Fibroblast of the aortic adventitia (primary cell): ENCODE measurements around the gene ORMDL3. TPM values are rescaled to one million over a fixed set of nuclear protein-coding genes. Genes with fewer than 3 reads are reported as not detected.
A peak's percentile ranks its signal among the peaks of the same experiment; 100 is the strongest.

ENCODE experiments used
- DNase-seq: peaks from one replicate; pipeline ENCODE4 v3.0.0-alpha.2; 2010; ENCODE audit warnings: low read depth
- H3K4me3 ChIP-seq: 2 replicates; pipeline ENCODE4 v1.5.1; 2011; ENCODE audit warnings: low read depth, mild to moderate bottlenecking, control low read depth, low read length, moderate library complexity
- total RNA-seq: library from RNA; depleted of rRNA; stranded (reverse); fragments of >200 nt; gene quantifications from 2 replicates; pipeline ENCODE4 v1.2.3, GENCODE V29; 2012; ENCODE audit warnings: low replicate concordance
- TF ChIP-seq, protein P1 (sequence below): IDR thresholded peaks from 2 replicates; pipeline ENCODE4 v1.5.1; 2011; ENCODE audit warnings: mild to moderate bottlenecking, low read length, control low read depth, inconsistent platforms; ENCODE audit not compliant: insufficient read depth

ORMDL3 gene
- total RNA-seq, 1 donor = 46.9 TPM

DNA sequence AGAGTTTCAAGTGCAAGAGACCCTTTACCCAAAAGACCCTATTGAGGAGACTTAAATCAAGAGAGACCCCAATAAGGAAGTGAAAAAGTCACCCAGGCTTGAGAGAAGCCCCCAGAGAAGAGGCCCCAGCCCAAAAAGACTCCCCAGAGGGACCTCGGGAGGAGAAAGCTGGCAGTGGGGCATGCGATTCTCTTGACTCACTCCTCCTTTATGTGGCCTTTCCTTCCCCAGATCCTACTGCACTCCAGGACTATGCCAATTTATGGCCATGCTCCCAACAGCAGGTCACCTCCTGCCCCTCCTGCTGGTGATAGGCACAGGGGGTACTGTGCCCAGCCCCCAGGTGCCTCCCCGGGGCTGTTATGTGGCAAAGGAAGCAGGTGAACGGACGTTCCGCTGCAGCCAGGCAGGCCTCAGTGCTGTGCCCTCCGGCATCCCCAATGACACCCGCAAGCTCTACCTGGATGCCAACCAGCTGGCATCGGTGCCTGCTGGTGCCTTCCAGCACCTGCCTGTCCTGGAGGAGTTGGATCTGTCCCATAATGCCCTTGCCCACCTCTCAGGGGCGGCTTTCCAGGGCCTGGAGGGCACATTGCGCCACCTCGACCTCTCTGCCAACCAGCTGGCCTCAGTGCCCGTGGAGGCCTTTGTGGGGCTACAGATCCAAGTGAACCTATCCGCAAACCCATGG lies 16.4 kb upstream of the ORMDL3 start:
- no peak for DNase-seq
- no peak overlapping the region for H3K4me3 ChIP-seq
- TF ChIP-seq, protein P1, sequence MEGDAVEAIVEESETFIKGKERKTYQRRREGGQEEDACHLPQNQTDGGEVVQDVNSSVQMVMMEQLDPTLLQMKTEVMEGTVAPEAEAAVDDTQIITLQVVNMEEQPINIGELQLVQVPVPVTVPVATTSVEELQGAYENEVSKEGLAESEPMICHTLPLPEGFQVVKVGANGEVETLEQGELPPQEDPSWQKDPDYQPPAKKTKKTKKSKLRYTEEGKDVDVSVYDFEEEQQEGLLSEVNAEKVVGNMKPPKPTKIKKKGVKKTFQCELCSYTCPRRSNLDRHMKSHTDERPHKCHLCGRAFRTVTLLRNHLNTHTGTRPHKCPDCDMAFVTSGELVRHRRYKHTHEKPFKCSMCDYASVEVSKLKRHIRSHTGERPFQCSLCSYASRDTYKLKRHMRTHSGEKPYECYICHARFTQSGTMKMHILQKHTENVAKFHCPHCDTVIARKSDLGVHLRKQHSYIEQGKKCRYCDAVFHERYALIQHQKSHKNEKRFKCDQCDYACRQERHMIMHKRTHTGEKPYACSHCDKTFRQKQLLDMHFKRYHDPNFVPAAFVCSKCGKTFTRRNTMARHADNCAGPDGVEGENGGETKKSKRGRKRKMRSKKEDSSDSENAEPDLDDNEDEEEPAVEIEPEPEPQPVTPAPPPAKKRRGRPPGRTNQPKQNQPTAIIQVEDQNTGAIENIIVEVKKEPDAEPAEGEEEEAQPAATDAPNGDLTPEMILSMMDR = no peak

DNA sequence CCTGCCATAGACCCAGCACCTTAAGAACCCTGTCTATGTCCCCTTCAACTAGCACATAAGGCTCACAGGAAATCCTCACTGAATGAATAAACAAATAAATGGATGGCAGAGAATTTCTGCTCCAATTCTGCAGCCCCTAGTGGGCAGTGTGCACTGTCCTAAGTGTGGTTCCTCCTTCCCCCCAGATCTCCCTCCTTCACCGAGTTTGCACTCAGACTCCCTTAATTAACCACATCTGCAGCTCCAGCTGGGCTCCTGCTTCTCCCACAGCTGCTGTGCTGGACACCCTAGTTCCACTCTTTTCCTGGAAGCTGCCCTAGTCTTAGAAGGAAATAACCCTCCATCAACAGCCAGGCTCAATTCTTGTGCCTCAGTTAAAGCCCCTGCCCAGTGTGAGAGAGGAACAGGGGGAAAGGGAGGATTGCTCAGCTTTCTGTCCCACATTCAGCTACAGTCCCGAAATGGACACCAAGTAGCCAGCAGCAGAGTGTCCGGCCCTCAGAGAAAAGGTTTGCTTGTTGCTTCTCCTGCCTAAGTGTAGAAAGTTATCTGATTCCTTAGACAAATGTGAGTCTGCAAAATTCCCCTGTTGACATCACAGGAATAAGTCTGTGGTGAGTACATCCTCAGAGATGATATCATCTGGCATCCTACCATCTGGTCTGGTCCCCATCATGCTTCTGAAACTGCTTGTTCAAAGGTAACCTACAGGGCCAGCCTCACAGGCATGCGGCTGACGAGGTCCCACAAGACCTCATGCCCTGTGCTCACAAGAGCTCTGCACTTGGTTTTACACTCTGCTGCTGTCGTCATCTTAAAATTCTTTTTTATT lies 12.4 kb upstream of the ORMDL3 start:
- peak overlapping the region; percentile 5 for H3K4me3 ChIP-seq
- TF ChIP-seq, protein P1 = peak; percentile 65

DNA sequence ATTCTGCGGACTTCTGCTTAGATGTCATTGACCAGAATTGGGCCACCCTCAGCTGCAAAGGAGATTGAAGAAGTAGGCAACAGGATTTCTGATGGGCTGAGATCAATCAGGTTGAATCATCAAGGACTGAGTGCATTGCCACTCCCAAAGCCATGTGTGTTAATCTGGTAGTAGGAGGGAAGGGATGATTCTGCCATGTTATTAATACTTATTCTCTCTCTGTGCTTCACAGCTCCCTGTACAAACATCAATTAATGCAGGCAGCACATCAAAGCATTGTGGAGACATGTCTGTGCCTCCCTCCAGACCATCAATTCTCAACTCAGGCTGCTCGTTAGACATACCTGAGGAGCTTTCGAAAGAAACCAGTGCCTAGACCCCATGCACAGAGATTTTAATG lies 11.7 kb upstream of the ORMDL3 start:
- no peak overlapping the region for H3K4me3 ChIP-seq
- no peak for DNase-seq
- TF ChIP-seq, protein P1 = no peak

More for the DNA sequence above, 12.4 kb upstream of the ORMDL3 start:
- DNase-seq = peak; percentile 92

DNA sequence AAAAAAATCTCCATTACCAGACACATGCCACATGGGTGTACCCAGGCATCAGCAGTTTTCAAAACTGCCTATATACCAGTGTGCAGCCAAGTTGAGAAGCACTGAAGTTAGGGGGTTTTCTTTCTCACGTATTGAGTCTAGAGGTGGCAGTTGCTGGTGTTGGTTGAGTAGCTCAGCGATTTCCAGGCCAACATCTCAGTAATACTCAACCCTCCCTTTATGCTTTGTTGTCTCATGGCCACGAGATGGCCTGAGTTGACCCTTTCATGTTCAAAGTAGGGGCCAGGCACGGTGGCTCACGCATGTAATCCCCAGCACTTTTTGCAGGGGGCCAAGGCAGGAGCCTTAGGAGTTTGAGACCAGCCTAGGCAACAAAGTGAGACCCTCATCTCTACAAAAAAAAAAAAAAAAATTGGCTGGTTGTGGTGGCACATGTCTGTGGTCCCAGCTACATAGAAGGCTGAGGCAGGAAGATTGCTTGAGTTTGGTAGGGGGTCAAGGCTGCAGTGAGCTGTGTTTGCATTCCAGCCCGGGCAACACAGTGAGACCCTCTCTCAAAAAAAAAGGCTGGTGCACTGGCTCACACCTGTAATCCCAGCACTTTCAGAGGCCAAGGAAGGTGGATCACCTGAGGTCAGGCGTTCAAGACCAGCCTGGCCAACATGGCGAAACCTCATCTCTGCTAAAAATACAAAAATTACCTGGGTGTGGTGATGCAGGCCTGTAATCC lies 10.9 kb upstream of the ORMDL3 start:
- no peak for DNase-seq
- no peak overlapping the region for H3K4me3 ChIP-seq
- TF ChIP-seq, protein P1 = no peak

DNA sequence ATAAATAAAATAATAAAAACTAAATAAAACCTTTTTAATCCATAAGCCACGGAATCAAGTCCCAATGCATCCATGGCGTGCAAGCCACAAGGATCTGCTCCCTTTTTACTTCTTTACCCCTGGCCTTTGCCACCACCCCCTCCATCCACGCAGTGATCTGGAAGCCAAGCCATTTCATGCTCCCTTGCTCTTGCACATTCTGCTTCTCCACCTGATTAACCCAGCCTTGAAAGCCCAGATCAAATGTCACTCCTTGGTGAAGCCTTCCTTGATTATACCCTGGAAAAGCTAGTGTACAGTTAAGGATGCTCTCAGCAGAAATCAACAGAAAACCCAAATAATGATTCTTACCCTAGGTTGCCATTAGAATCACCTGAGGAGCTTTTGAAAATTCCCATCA lies 10.0 kb upstream of the ORMDL3 start:
- TF ChIP-seq, protein P1 = no peak
- DNase-seq = no peak
- no peak overlapping the region for H3K4me3 ChIP-seq

DNA sequence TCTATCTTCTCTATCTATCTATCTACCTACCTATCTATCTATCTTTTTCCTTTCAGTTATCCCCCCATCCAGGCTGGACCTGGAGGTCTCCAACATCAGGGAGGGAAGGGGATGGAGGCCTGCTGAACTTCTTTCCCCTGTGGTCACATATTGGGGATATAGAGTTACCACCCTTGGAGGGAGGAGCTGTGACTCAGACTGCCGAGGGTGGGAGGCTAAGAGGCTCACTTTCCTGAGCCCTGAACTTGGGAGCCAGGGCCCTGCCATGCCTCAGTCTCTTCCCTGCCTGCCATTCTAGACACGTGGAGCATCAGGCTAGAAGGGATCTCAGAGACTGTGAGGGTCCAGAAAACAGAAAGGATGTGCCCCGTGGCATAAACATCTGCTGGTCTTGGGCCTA lies 8.5 kb upstream of the ORMDL3 start:
- TF ChIP-seq, protein P1 = no peak
- no peak for DNase-seq
- no peak overlapping the region for H3K4me3 ChIP-seq
